CD4-positive, alpha-beta T cell treated with Interleukin-1 beta for 1 hour (primary cell): ENCODE measurements around the gene PTDSS2.

Source experiments
- DNase-seq, 2 donors: peaks; one replicate each; pipeline ENCODE4 v3.0.0-alpha.2; 2020 to 2022

PTDSS2 gene

DNA sequence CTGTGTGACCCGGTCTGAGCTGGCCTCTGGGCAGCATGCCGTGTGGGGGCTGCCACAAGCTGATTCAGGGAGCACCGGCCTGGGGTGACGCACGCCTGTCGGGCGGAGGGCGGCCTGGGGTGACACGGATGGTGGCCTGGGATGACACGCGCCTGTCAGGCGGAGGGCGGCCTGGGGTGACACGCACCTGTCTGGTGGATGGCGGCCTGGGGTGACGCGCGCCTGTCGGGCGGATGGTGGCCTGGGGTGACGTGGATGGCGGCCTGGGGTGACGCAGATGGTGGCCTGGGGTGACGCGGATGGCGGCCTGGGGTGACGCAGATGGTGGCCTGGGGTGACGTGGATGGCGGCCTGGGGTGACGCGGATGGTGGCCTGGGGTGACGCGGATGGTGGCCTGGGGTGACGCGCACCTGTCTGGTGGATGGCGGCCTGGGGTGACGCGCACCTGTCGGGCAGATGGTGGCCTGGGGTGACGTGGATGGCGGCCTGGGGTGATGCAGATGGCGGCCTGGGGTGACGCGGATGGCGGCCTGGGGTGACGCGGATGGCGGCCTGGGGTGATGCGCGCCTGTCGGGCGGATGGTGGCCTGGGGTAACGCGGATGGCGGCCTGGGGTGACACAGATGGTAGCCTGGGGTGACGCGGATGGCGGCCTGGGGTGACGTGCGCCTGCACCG is 21.5 kb downstream of the PTDSS2 start:
- DNase-seq: no peak

- no peak for DNase-seq
Measured at GRCh38 chr11:472272-472671, 22.2 kb downstream of the PTDSS2 start.

- DNase-seq: no peak
Measured at GRCh38 chr11:472816-473215, 22.7 kb downstream of the PTDSS2 start.

- DNase-seq: no peak
Measured at GRCh38 chr11:473415-473814, 23.3 kb downstream of the PTDSS2 start.

DNA sequence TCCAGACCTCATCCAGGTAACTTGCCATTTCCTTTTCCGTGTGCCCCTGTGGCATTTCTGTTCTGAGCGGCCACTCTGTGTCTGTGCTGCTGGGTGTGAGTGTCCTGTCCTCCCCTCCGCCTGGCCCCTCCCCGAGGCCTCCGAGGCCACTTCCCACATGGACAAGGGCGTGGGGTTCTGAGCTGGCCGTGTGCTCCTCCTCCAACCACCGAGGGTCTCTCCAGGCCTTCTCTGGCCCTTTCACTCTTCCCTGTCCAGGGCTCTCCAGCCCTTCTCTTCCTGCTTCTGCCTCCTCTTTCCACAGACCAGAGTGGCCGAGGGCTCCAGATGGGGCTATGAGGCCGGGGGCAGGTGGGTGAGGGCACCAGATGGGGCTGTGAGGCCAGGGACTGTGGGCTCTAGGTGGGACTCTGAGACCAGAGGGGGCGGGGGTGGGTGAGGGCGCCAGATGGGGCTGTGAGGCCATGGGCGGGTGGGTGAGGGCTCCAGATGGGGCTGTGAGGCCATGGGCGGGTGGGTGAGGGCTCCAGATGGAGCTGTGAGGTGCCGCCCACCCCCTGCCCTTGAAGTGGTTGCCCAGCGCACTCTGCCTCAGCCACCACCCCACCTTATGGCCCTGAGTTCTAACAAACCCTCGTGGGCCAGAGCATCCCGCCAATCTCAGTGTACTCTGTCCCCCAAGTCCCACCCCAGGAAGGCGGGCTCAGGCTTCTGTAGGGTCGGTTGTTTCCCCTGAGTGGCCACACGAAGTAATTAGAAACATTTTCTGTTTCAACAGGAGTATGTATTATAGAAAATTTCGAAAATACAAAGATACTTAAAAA is 24.1 kb downstream of the PTDSS2 start:
- DNase-seq: no peak

DNA sequence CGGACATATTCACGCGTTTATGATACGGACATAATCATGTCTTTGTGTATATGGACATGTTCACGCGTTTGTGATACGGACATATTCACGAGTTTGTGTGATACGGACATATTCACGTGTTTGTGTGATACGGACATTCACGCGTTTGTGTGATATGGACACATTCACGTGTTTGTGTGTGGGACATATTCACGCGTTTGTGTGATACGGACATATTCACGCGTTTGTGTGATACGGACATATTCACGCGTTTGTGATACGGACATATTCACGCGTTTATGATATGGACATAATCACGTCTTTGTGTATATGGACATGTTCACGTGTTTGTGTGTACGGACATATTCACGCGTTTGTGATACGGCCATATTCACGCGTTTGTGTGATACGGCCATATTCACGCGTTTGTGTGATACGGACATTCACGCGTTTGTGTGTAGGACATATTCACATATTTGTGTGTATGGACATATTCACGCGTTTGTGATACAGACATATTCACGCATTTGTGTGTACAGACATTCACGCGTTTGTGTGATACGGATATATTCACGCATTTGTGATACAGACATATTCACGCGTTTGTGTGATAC is 24.9 kb downstream of the PTDSS2 start:
- no peak for DNase-seq

- DNase-seq: no peak
Measured at GRCh38 chr11:475941-476340, 25.9 kb downstream of the PTDSS2 start.

DNA sequence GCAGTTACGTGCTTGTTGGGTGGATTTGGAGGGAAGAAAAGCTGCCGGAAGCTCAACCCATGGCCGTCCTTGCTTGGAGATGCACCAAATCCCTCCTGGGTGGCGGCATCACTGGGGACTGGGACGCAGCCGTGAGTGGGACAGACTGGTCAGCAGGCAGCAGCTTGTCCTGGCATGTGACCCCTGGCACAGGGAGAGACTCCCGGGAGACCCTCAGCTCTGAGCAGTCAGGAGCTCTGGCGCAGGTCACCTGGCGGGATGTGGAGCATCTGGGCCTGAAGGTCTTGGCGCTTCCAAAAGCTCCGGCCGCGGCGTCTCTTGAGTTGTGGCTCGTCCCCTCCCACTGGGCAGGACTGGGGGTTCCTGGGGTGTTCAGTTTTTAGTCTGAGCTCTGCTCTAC is 26.3 kb downstream of the PTDSS2 start:
- no peak for DNase-seq

DNA sequence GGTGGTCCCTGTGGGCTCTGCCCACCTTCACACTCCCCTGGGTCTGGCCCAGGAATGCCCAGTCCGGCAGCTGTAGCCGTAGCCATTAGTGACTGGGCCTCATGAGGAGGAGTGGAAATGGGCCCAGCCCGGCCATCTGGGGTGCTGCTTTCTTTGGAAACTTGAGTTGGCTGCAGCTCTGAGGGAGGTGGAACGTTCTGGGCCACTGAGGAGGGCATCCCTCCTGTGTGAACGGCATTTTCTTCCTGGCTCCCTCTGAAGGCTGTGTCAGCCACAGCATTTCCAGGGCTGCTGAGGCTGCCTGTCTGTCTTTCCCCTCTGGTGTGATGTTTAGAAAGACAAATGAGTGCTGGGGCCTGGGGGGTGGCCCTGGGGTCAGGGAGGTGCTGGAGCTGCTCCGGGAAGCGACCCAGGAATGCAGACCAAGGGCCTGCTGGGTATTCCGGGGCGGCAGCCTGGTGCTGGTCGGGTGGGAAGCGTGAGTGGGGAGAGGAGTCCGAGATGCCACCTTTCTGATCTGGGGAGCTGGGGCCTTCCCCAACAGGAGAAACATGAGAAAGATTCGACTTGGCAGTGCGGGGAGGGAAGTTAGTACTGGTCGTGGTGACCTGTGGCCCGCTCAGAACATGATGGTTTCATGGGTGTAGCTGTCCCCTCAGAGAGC is 27.1 kb downstream of the PTDSS2 start:
- no peak for DNase-seq

DNA sequence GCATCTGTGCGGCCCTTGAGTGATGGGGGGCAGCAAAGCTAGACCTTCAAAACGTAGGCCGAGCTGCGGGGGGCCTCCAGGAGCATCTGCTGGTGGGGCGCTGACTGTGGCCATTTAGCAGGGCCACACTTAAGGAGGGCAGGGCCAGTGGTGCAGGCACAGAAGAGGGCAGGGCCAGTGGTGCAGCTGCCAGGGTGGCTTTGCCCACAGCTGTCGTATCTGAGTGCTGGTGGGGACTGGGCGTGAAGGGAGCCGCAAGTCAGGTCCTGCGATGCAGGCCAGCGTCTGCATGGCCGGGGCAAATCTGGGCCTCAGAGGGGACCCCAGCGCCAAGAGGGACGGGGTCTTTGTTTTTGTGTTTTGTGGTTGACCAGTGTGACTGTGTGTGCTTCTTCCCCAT is 29.2 kb downstream of the PTDSS2 start:
- no peak for DNase-seq

GRCh38 chr11:484616-485015 is 34.5 kb downstream of the PTDSS2 start:
- DNase-seq: no peak

- no peak for DNase-seq
Measured at GRCh38 chr11:486189-486588, 36.1 kb downstream of the PTDSS2 start.

GRCh38 chr11:487571-488021 is 37.5 kb downstream of the PTDSS2 start:
- DNase-seq: no peak

- no peak for DNase-seq
Measured at GRCh38 chr11:488062-488461, 38.0 kb downstream of the PTDSS2 start.

- DNase-seq: no peak
Measured at GRCh38 chr11:488579-488978, 38.5 kb downstream of the PTDSS2 start.

GRCh38 chr11:488992-489391 is 38.9 kb downstream of the PTDSS2 start:
- no peak for DNase-seq

DNA sequence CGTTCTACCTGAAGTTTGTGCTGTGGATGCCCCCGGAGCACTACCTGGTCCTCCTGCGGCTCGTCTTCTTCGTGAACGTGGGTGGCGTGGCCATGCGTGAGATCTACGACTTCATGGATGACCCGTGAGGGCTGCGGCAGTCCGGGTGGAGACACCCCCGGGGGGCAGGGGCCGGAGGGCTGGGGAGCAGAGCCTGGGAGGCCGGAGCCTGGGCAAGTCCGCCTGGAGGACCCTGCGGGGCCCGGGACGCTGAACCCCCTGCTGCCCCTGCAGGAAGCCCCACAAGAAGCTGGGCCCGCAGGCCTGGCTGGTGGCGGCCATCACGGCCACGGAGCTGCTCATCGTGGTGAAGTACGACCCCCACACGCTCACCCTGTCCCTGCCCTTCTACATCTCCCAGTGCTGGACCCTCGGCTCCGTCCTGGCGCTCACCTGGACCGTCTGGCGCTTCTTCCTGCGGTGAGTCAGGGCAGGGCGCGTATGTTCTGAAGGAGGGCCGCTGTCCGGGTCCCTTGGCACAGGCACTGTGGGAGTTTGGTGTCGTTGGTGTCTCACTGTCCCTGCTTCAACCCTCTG is 39.6 kb downstream of the PTDSS2 start:
- no peak for DNase-seq

DNA sequence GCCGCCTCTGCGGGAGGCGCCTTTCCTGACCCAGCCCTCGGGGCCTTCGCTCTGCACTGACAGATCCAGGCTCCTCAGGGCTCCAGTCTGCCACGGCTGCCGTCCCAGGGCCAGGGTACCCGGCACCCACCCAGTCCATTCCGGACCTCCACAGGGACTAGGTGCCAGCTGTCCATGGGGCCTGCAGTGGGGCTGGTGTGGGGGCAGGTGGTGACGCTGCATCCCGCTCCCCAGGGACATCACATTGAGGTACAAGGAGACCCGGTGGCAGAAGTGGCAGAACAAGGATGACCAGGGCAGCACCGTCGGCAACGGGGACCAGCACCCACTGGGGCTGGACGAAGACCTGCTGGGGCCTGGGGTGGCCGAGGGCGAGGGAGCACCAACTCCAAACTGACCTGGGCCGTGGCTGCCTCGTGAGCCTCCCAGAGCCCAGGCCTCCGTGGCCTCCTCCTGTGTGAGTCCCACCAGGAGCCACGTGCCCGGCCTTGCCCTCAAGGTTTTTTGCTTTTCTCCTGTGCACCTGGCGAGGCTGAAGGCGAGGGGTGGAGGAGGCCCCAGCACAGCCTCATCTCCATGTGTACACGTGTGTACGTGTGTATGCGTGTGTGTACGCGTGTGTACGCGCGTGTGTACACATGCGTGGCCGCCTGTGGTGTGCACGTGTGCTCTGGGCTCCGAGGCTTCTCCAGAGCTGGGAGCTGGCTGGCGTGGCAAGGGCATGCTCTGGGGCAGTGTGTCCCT is 40.3 kb downstream of the PTDSS2 start:
- DNase-seq: no peak

DNA sequence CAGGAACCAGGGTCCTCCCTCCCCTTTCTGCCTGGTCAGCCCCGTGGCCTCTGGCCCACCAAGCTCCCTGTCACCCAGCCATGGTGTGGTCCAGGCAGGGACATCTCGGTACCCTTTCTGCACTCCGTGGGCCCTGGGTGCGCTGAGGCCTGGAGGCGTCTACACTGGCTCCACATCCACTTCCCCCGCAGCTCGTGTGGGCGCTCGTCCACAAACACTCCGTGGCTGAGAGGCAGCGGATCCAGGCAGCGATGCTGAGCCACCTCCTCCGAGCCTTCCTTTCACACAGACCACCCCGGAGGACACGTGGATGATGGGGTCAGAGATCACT is 40.8 kb downstream of the PTDSS2 start:
- no peak for DNase-seq

DNA sequence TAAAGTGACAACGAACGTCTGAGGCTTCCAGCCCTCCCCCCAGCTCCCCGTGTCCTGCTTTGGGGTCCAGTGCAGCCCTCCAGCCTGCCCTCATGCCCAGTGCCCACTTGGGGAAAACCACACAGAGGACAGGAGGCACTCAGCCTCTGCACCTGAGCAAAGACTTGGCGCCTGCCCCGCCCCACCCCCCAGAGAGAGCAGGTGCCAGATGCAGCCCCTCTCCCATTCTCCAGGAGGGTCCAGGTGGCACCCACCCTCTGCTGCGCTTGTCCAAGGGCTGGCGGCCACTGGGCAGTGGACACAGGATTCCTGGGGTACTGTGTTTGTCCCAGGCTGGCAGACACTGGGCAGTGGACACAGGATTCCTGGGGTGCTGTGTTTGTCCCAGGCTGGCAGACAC is 41.3 kb downstream of the PTDSS2 start:
- DNase-seq: no peak

DNA sequence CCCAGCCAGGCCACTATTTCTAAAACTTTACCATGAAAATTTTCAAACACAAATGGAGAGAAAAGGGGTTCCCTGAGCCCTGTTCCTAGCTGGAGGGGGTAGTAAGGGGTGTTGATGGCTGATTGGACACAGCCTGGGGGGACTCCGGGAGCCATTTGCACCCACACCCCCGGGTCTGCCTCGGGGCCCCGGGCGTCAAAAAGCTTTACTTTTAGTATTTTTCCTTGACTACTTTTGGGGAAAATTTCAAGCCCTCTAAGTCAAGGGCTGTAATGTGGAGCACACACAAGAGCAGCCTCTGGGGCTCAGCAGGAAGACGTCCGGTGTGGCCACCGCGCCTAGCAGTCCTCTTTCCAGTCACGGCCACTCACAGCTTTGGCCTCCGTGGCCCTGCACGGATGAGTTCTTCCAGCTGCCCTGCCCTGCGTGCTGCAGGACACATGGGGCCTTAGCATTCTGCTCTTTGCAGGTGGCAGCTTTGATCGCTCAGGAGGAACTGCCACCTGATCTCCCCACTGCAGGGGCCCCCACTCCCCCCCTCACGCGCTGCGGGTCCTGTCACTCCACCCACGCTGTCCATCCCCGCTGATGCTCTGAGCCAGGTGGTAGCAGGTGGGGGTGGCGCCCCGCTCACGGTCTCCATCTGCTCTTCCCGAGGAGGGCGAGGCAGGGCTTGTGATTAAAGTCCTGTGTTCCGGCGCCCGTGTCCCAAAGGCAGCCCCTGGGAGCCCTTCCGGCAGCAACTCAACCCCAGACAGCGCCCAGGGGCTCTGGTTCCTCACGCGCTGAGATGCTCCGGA is 42.5 kb downstream of the PTDSS2 start:
- no peak for DNase-seq
